ENCODE data around the gene SLC38A6. TPM values are rescaled to one million over a fixed set of nuclear protein-coding genes. Genes with fewer than 3 reads are reported as not detected.

Gene SLC38A6
- total RNA-seq = 10 to 100 TPM in 6 of 7 donors, 1 to 10 TPM in 1; 8.4 to 18.7 (median 15.1) TPM
- 10 to 100 TPM in 1 of 2 donors, 1 to 10 TPM in 1; 6.8 to 17.3 TPM for polyA plus RNA-seq
- long read RNA-seq, donor 1, transcript SLC38A6-201 (16 exons, 1,688 nt) = major isoform, 8 of 37 reads
- long read RNA-seq, donor 1, partial matches to known transcripts = 2 of 37 reads
- long read RNA-seq, donor 1, other reads (novel, unspliced or antisense) = 27 of 37 reads
- long read RNA-seq, donor 2 = 0 reads
- long read RNA-seq, donor 3, partial matches to known transcripts = 2 of 10 reads
- long read RNA-seq, donor 3, other reads (novel, unspliced or antisense) = 7 of 10 reads

GRCh38 chr14:60980811-60981632, at the start of gene SLC38A6, which contains the start of gene TRMT5:
TSS of gene SLC38A6 (plus strand) at chr14:60981245. CDS start at chr14:60981278, 33 bp downstream.
TSS of gene TRMT5 (minus strand) at chr14:60981079. CDS start at chr14:60980973, 106 bp downstream.
- WGBS, 3 donors = 0 to 1% (median 0%) methylated on average over 54 to 59 of the region's 59 CpGs
- intact Hi-C loops (cut with DNase I) = loop anchor here in 2 of 4 donors (10.0 kb wide), 1 partner anchor 256 kb away; the partner anchor contains the start of gene SIX4 (in 2 of the 2)

DNA sequence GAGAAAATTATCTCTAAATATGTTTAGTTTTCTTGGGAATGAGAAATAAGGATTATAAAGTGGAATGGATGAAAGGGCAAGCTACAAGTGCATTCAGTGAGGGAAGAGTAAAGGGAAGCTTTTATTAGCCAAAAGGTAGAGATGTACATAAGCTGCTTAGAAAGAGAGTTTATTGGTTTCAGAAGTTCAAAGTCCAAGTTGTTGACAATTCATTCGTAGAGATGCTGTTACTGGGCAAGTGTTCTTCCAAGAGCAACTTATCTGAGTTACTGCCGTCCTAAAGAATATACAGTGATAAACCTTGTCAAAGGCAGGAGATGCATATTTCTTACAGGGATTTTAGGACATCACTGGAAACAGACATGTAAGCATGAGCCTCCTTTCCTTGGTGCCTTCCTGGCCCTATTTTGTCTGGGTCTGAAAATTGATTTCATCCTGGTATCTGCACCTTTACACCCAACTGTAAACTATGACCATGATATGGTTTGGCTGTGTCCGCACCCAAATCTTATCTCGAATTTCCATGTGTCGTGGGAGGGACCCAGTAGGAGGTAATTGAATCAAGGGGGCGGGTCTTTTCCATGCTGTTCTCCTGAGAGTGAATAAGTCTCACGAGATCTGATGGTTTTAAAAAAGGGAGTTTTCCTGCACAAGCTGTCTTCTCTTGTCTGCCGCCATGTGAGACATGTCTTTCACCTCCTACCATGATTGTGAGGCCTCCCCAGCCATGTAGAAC, 47.0 kb upstream of the SLC38A6 start:
- no peak for DNase-seq
- Histone ChIP-seq H3K27ac (no peak overlapping the region), H3K4me1 (ENCODE audit: insufficient read depth) (no peaks in the 10 kb centered on the region), H3K9me3 (no peaks in the 10 kb centered on the region), H3K27me3 (no peaks in the 10 kb centered on the region), H3K4me3 (no peak overlapping the region), H3K36me3 (no peaks in the 10 kb centered on the region)
- TF ChIP-seq CTCF (IDR thresholded peaks at IDR 0.05) (no peak), EP300 (IDR thresholded peaks at IDR 0.05) (no peak), POLR2A (IDR thresholded peaks at IDR 0.05) (no peak)
- 81 to 82% (median 81%) methylated on average over 8 of the region's 8 CpGs for WGBS, 3 donors
- intact Hi-C loops (cut with DNase I) = no loop called here

More at GRCh38 chr14:60980811-60981632, at the start of gene SLC38A6, which contains the start of gene TRMT5:
- Histone ChIP-seq H3K27me3 (no peaks in the 10 kb centered on the region), H3K4me1 (ENCODE audit: insufficient read depth) (peaks cover 6% of the 10 kb centered on the region), H3K27ac (peak within 1 kb of the TSS; percentile 83 to 92), H3K4me3 (peak within 1 kb of the TSS; percentile 90), H3K36me3 (no peaks in the 10 kb centered on the region), H3K9me3 (no peaks in the 10 kb centered on the region)
- peak; percentile 92 to 97 (median 96) for DNase-seq
- TF ChIP-seq POLR2A (IDR thresholded peaks at IDR 0.05) (peak; percentile 68), EP300 (IDR thresholded peaks at IDR 0.05) (no peak), CTCF (IDR thresholded peaks at IDR 0.05) (no peak)

DNA sequence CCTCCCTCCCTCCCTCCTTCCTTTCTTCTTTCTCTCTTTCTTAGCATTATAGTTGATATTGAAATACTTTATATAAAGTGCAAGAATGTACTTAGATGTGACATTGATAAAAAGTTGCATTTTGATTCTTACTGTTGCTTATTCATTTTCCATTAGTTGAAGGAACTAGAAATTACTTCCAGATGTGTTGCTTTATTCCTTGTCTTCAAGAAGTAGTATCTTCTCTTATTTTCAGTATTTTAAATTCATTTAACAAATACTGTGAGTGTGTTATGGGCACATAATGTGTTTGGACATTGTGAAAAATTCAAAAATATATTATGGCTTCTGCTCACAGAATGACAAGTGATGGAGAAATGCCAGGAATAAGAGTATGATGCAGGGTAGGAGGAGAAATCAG, 45.7 kb upstream of the SLC38A6 start:
- Histone ChIP-seq H3K4me1 (ENCODE audit: insufficient read depth) (no peaks in the 10 kb centered on the region), H3K4me3 (no peak overlapping the region), H3K9me3 (no peaks in the 10 kb centered on the region), H3K27me3 (no peaks in the 10 kb centered on the region), H3K36me3 (no peaks in the 10 kb centered on the region), H3K27ac (no peak overlapping the region)
- intact Hi-C loops (cut with DNase I) = no loop called here
- no peak for TF ChIP-seq EP300 (IDR thresholded peaks at IDR 0.05)
- TF ChIP-seq CTCF (IDR thresholded peaks at IDR 0.05) = no peak
- no peak for TF ChIP-seq POLR2A (IDR thresholded peaks at IDR 0.05)
- no peak for DNase-seq

- no peak for DNase-seq
- Histone ChIP-seq H3K4me3 (no peak overlapping the region), H3K27me3 (no peaks in the 10 kb centered on the region), H3K27ac (no peak overlapping the region), H3K4me1 (ENCODE audit: insufficient read depth) (no peaks in the 10 kb centered on the region), H3K9me3 (no peaks in the 10 kb centered on the region), H3K36me3 (no peaks in the 10 kb centered on the region)
- 75 to 94% (median 89%) methylated on average over 1 of the region's 1 CpG for WGBS, 3 donors
- TF ChIP-seq EP300 (IDR thresholded peaks at IDR 0.05) (no peak), POLR2A (IDR thresholded peaks at IDR 0.05) (no peak), CTCF (IDR thresholded peaks at IDR 0.05) (no peak)
- intact Hi-C loops (cut with DNase I) = no loop called here
Measured at GRCh38 chr14:60943637-60944032, 37.4 kb upstream of the SLC38A6 start.
